ENCODE data around the gene ALK. TPM values are rescaled to one million over a fixed set of nuclear protein-coding genes. Genes with fewer than 3 reads are reported as not detected.

ALK gene
- total and polyA plus RNA-seq, 4 donors, result 4.2 to 16.7 (median 14.2) TPM

GRCh38 chr2:29155578-29155977, 765.8 kb downstream of the ALK start:
- Histone ChIP-seq H3K36me3 (ENCODE audit: control insufficient read depth, insufficient read depth, low read length) (peaks cover 11% of the 10 kb centered on the region), H3K9me3 (ENCODE audit: control insufficient read depth, insufficient read depth, low read length) (no peaks in the 10 kb centered on the region), H3K4me3 (ENCODE audit: low read depth, low read length) (no peak overlapping the region), H3K27me3 (ENCODE audit: control insufficient read depth, insufficient read depth, low read length) (no peaks in the 10 kb centered on the region), H3K4me1 (ENCODE audit: control insufficient read depth, insufficient read depth, low read length) (no peaks in the 10 kb centered on the region), H3K27ac (ENCODE audit: low read depth, low read length) (no peak overlapping the region)
- peak in 1 of 6 donors; percentile 5 for DNase-seq (ENCODE audit: low read depth in 4 of 6, low spot score in 6 of 6)
- no CpG with 5 or more reads among the region's 2 CpGs for WGBS (ENCODE audit: insufficient coverage)

- Histone ChIP-seq H3K27me3 (ENCODE audit: control insufficient read depth, insufficient read depth, low read length) (no peaks in the 10 kb centered on the region), H3K27ac (ENCODE audit: low read depth, low read length) (no peak overlapping the region), H3K36me3 (ENCODE audit: control insufficient read depth, insufficient read depth, low read length) (peaks cover 11% of the 10 kb centered on the region), H3K9me3 (ENCODE audit: control insufficient read depth, insufficient read depth, low read length) (no peaks in the 10 kb centered on the region), H3K4me1 (ENCODE audit: control insufficient read depth, insufficient read depth, low read length) (no peaks in the 10 kb centered on the region), H3K4me3 (ENCODE audit: low read depth, low read length) (no peak overlapping the region)
- no peak for DNase-seq (ENCODE audit: low read depth in 4 of 6, low spot score in 6 of 6)
- WGBS (ENCODE audit: insufficient coverage), result 100% methylated on average over 2 of the region's 2 CpGs
Measured at GRCh38 chr2:29154610-29155009, 766.8 kb downstream of the ALK start.

DNA sequence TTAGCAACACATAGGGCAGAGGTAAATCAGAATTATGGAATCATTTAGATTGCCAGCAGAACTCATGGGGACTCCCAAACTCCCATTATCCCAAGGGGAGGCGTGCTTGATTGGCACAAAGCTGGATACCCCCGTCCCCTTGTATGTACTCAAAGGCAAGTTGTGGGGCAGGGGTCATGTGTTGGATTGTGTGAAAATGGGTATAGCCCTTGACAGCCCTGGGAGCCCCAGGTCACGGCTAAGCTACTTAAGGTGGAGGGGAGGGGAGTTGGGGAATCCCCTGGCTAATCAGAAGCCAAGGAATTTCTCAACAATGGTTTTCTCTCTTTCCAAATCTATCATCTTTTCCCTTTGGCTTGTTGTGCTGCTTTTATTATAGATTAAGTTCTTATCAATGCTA, 773.4 kb downstream of the ALK start:
- H3K4me1 ChIP-seq (ENCODE audit: control insufficient read depth, insufficient read depth, low read length), result no peaks in the 10 kb centered on the region
- H3K27ac ChIP-seq (ENCODE audit: low read depth, low read length), result no peak overlapping the region
- peaks cover 8% of the 10 kb centered on the region for H3K36me3 ChIP-seq (ENCODE audit: control insufficient read depth, insufficient read depth, low read length)
- no peaks in the 10 kb centered on the region for H3K27me3 ChIP-seq (ENCODE audit: control insufficient read depth, insufficient read depth, low read length)
- H3K4me3 ChIP-seq (ENCODE audit: low read depth, low read length), result no peak overlapping the region
- H3K9me3 ChIP-seq (ENCODE audit: control insufficient read depth, insufficient read depth, low read length), result no peaks in the 10 kb centered on the region
- WGBS (ENCODE audit: insufficient coverage), result 80% methylated on average over 1 of the region's 3 CpGs
- DNase-seq (ENCODE audit: low read depth in 4 of 6, low spot score in 6 of 6), result no peak

DNA sequence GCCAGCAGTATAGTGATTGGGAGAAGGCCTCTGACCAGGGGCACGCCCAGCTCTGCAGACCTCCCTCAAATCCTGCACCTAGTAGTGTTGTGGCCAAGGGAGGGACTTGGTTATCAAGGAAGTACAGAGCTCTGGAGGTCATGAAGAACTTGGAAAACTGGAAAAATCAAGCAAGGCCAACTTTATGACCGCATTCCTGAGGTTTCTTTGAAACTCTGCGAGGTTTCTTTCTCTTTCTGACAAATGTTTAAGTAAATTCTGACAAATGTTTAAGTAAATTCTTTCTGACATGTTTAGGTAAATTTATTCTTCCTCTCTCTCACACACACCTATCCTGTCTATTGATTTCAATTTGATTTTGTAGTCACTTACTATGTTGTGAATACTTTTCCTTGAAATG, 775.2 kb downstream of the ALK start:
- Histone ChIP-seq H3K4me3 (ENCODE audit: low read depth, low read length) (no peak overlapping the region), H3K27ac (ENCODE audit: low read depth, low read length) (no peak overlapping the region), H3K9me3 (ENCODE audit: control insufficient read depth, insufficient read depth, low read length) (no peaks in the 10 kb centered on the region), H3K36me3 (ENCODE audit: control insufficient read depth, insufficient read depth, low read length) (peaks cover 8% of the 10 kb centered on the region), H3K4me1 (ENCODE audit: control insufficient read depth, insufficient read depth, low read length) (no peaks in the 10 kb centered on the region), H3K27me3 (ENCODE audit: control insufficient read depth, insufficient read depth, low read length) (no peaks in the 10 kb centered on the region)
- WGBS (ENCODE audit: insufficient coverage), result no CpG with 5 or more reads among the region's 3 CpGs
- DNase-seq (ENCODE audit: low read depth in 4 of 6, low spot score in 6 of 6), result no peak

DNA sequence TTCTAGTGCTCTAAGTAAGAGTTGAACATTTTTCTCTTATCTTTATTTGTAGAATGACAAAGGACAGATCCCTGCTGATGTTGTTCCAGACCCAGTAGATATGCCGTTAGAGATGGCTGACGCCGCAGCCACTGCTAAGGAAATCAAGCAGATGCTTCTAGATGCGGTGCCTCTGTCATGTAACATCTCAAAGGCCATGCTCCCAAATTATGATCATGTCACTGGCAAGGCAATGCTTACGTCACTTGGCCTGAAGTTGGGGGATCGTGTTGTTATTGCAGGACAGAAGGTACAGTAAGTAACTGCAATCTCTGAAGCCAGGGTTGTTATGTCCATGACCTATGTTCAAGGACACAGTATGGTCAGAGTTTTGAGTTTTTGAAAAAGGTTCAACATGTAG, 777.7 kb downstream of the ALK start:
- no peak overlapping the region for H3K27ac ChIP-seq (ENCODE audit: low read depth, low read length)
- H3K4me1 ChIP-seq (ENCODE audit: control insufficient read depth, insufficient read depth, low read length), result no peaks in the 10 kb centered on the region
- H3K36me3 ChIP-seq (ENCODE audit: control insufficient read depth, insufficient read depth, low read length), result peaks cover 8% of the 10 kb centered on the region
- no peak overlapping the region for H3K4me3 ChIP-seq (ENCODE audit: low read depth, low read length)
- 98% methylated on average over 6 of the region's 6 CpGs for WGBS (ENCODE audit: insufficient coverage)
- no peaks in the 10 kb centered on the region for H3K9me3 ChIP-seq (ENCODE audit: control insufficient read depth, insufficient read depth, low read length)
- DNase-seq (ENCODE audit: low read depth in 4 of 6, low spot score in 6 of 6), result no peak
- H3K27me3 ChIP-seq (ENCODE audit: control insufficient read depth, insufficient read depth, low read length), result no peaks in the 10 kb centered on the region

Small RNA genes within 50 kb of the gene (small RNA-seq; reads per million reads assigned to genes)
- not detected for gene RN7SL516P (ENCODE audit: low replicate concordance)

Other genes starting within 250 kb of the ALK start
- gene YPEL5, start 225.4 kb upstream of the ALK start, total RNA-seq, result 100 to 1,000 TPM in 1 of 2 donors, 10 to 100 TPM in 1; 86.1 to 139 TPM
- gene YPEL5, start 225.4 kb upstream of the ALK start, polyA plus RNA-seq (ENCODE audit: insufficient read length in 2 of 2), result 100 to 1,000 TPM; 111 to 129 TPM

Data from spinal cord (tissue), 10 donors.